ENCODE measurements around the gene DDX39A.
"Not testable (repeated sequence)": the region's sequence is repeated elsewhere in the genome, so short reads cannot be mapped to it uniquely, and the experiment has no call there.

DDX39A gene

DNA sequence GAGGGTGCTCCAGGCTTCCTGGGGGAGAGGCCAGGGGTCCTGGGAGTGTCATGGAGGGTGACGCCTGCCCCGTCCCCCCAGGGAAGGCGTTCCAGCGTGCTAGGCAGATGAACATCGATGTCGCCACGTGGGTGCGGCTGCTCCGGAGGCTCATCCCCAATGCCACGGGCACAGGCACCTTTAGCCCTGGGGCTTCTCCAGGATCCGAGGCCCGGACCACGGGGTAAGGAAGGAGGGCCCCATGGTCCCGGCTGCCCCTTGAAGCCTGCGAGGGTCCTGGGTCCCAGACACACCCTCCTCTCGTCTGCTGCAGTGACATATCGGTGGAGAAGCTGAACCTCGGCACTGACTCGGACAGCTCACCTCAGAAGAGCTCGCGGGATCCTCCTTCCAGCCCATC, 44.6 kb upstream of the DDX39A start:
- no peaks in the 10 kb centered on the region for H3K9me2 ChIP-seq (replicated peaks; ENCODE audit: insufficient read depth, low read length)
- no peaks in the 10 kb centered on the region for H3K27me3 ChIP-seq (ENCODE audit: low read length)
- H3F3A ChIP-seq (ENCODE audit: insufficient read depth), result no peaks in the 10 kb centered on the region
- H2AFZ ChIP-seq (ENCODE audit: low read depth, low read length, severe bottlenecking), result no peak overlapping the region
- H4K20me1 ChIP-seq (ENCODE audit: low read depth, low read length), result no peaks in the 10 kb centered on the region
- TF ChIP-seq, protein P1, sequence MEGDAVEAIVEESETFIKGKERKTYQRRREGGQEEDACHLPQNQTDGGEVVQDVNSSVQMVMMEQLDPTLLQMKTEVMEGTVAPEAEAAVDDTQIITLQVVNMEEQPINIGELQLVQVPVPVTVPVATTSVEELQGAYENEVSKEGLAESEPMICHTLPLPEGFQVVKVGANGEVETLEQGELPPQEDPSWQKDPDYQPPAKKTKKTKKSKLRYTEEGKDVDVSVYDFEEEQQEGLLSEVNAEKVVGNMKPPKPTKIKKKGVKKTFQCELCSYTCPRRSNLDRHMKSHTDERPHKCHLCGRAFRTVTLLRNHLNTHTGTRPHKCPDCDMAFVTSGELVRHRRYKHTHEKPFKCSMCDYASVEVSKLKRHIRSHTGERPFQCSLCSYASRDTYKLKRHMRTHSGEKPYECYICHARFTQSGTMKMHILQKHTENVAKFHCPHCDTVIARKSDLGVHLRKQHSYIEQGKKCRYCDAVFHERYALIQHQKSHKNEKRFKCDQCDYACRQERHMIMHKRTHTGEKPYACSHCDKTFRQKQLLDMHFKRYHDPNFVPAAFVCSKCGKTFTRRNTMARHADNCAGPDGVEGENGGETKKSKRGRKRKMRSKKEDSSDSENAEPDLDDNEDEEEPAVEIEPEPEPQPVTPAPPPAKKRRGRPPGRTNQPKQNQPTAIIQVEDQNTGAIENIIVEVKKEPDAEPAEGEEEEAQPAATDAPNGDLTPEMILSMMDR (IDR thresholded peaks at IDR 0.05; ENCODE audit: insufficient read depth, low read length, poor library complexity, severe bottlenecking), result no peak
- no peak for TF ChIP-seq EZH2phosphoT487 (conservative IDR thresholded peaks at IDR 0.05; ENCODE audit: low read length)
- no peaks in the 10 kb centered on the region for H3K9me3 ChIP-seq (ENCODE audit: insufficient read depth, low read length)
- H3K4me2 ChIP-seq (ENCODE audit: low read depth, low read length, poor library complexity, severe bottlenecking), result no peak overlapping the region
- no peaks in the 10 kb centered on the region for H3K79me2 ChIP-seq (ENCODE audit: insufficient read depth, low read length)
- H3K9ac ChIP-seq (ENCODE audit: low read length), result no peak overlapping the region
- H3K4me3 ChIP-seq (ENCODE audit: insufficient read depth, low read length, poor library complexity, severe bottlenecking), result no peak overlapping the region
- H3K36me3 ChIP-seq (ENCODE audit: low read length), result no peaks in the 10 kb centered on the region
- H3K27ac ChIP-seq (ENCODE audit: low read depth, low read length), result no peak overlapping the region

DNA sequence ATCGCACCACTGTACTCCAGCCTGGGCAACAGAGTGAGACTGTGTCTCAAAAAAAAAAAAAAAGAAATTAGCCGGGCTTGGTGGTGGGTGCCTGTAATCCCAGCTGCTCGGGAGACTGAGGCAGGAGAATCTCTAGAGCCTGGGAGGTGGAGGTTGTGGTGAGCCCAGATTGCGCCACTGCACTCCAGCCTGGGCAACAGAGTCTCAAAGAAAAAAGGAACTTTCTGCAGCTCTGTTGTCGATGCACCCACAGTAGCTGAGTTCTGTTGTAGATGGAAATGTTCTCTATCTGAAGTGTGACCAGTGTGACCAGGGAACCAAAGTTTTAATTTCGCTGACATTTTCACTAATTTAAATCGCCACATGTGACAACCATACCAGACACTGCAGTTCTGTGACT, 43.3 kb upstream of the DDX39A start:
- H3K9me3 ChIP-seq (ENCODE audit: insufficient read depth, low read length); H4K20me1 ChIP-seq (ENCODE audit: low read depth, low read length); H2AFZ ChIP-seq (ENCODE audit: low read depth, low read length, severe bottlenecking); H3K9me2 ChIP-seq (replicated peaks; ENCODE audit: insufficient read depth, low read length); H3K79me2 ChIP-seq (ENCODE audit: insufficient read depth, low read length); H3F3A ChIP-seq (ENCODE audit: insufficient read depth); H3K4me3 ChIP-seq (ENCODE audit: insufficient read depth, low read length, poor library complexity, severe bottlenecking); H3K36me3 ChIP-seq (ENCODE audit: low read length); H3K27me3 ChIP-seq (ENCODE audit: low read length); H3K9ac ChIP-seq (ENCODE audit: low read length); H3K4me2 ChIP-seq (ENCODE audit: low read depth, low read length, poor library complexity, severe bottlenecking); H3K27ac ChIP-seq (ENCODE audit: low read depth, low read length): not testable (repeated sequence)

DNA sequence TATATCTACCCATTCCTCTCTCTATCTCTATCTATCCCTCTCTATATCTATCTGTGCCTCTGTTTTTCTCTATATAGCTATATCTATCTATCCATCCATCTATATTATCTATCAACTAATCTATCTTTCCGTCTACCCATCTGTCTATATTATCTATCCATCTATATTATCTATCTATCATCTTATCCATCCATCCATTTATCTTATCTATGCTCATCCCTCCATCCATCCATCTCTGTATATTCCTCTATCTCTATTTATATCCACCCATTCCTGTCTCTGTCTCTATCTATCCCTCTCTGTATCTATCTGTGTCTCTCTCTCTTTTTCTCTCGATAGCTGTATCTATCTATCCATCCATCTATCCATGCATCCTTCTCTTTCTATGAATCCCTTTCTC, 41.8 kb upstream of the DDX39A start:
- Histone ChIP-seq H3K27ac (ENCODE audit: low read depth, low read length) (no peak overlapping the region), H4K20me1 (ENCODE audit: low read depth, low read length) (no peaks in the 10 kb centered on the region), H3K4me3 (ENCODE audit: insufficient read depth, low read length, poor library complexity, severe bottlenecking) (no peak overlapping the region), H3K27me3 (ENCODE audit: low read length) (no peaks in the 10 kb centered on the region), H3K4me2 (ENCODE audit: low read depth, low read length, poor library complexity, severe bottlenecking) (no peak overlapping the region), H3F3A (ENCODE audit: insufficient read depth) (no peaks in the 10 kb centered on the region), H3K36me3 (ENCODE audit: low read length) (0 out of 2 replicates have a peak, but pooled peaks cover 1% of the 10 kb centered on the region), H3K9me3 (ENCODE audit: insufficient read depth, low read length) (no peaks in the 10 kb centered on the region), H3K9ac (ENCODE audit: low read length) (no peak overlapping the region), H2AFZ (ENCODE audit: low read depth, low read length, severe bottlenecking) (no peak overlapping the region), H3K79me2 (ENCODE audit: insufficient read depth, low read length) (no peaks in the 10 kb centered on the region), H3K9me2 (replicated peaks; ENCODE audit: insufficient read depth, low read length) (no peaks in the 10 kb centered on the region)
- TF ChIP-seq, protein P1 (IDR thresholded peaks at IDR 0.05; ENCODE audit: insufficient read depth, low read length, poor library complexity, severe bottlenecking), result no peak
- TF ChIP-seq EZH2phosphoT487 (conservative IDR thresholded peaks at IDR 0.05; ENCODE audit: low read length), result no peak

DNA sequence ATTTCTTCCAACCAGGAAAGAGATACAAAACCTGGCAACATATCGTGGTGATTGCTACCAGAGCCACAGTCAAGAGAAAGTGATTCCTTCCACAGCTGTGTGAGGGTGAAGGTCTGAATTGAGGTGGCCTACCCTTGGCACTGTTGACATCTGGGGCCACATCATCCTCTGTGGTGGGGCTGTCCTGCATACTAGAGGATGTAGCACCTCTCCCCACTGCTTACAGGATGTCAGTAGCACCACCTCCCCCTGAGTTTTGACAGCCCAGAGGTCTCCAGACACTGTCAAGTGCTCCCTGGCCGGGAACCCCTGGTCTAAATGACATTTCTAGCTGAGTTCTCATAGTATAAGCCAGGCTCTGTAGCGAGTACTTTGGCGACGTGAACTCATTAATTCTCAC, 40.6 kb upstream of the DDX39A start:
- Histone ChIP-seq H3K4me2 (ENCODE audit: low read depth, low read length, poor library complexity, severe bottlenecking) (no peak overlapping the region), H3K36me3 (ENCODE audit: low read length) (0 out of 2 replicates have a peak, but pooled peaks cover 2% of the 10 kb centered on the region), H3K9me3 (ENCODE audit: insufficient read depth, low read length) (no peaks in the 10 kb centered on the region), H3K79me2 (ENCODE audit: insufficient read depth, low read length) (no peaks in the 10 kb centered on the region), H3F3A (ENCODE audit: insufficient read depth) (no peaks in the 10 kb centered on the region), H3K4me3 (ENCODE audit: insufficient read depth, low read length, poor library complexity, severe bottlenecking) (no peak overlapping the region), H3K9ac (ENCODE audit: low read length) (no peak overlapping the region), H3K27ac (ENCODE audit: low read depth, low read length) (no peak overlapping the region), H4K20me1 (ENCODE audit: low read depth, low read length) (no peaks in the 10 kb centered on the region), H3K27me3 (ENCODE audit: low read length) (no peaks in the 10 kb centered on the region), H3K9me2 (replicated peaks; ENCODE audit: insufficient read depth, low read length) (no peaks in the 10 kb centered on the region), H2AFZ (ENCODE audit: low read depth, low read length, severe bottlenecking) (no peak overlapping the region)
- TF ChIP-seq EZH2phosphoT487 (conservative IDR thresholded peaks at IDR 0.05; ENCODE audit: low read length), result no peak
- TF ChIP-seq, protein P1 (IDR thresholded peaks at IDR 0.05; ENCODE audit: insufficient read depth, low read length, poor library complexity, severe bottlenecking), result no peak

DNA sequence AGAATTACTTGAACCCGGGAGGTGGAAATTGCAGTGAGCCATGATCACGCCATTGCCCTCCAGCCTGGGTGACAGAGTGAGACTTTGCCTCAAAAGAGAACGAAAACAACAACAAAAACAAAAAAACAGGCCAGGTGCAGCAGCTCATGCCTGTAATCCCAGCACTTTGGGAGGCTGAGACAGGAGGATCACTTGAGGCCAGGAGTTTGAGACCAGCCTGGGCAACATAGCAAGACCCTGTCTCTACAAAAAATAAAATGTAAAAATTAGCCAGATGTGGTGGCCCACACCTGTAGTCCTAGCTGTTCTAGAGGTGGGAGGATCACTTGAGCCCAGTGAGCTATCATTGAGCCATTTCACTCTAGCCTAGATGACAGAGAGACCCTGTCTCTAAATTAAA, 33.2 kb upstream of the DDX39A start:
- peaks cover 11% of the 10 kb centered on the region; the same call in 1 of the 2 replicates for H3K36me3 ChIP-seq (ENCODE audit: low read length)

More for the DNA sequence above, 33.2 kb upstream of the DDX39A start:
- H3K4me3 ChIP-seq (ENCODE audit: insufficient read depth, low read length, poor library complexity, severe bottlenecking); H3K9me2 ChIP-seq (replicated peaks; ENCODE audit: insufficient read depth, low read length); H3K4me2 ChIP-seq (ENCODE audit: low read depth, low read length, poor library complexity, severe bottlenecking); H3K9ac ChIP-seq (ENCODE audit: low read length); H4K20me1 ChIP-seq (ENCODE audit: low read depth, low read length); H3F3A ChIP-seq (ENCODE audit: insufficient read depth); H3K79me2 ChIP-seq (ENCODE audit: insufficient read depth, low read length); H2AFZ ChIP-seq (ENCODE audit: low read depth, low read length, severe bottlenecking); H3K27me3 ChIP-seq (ENCODE audit: low read length); H3K9me3 ChIP-seq (ENCODE audit: insufficient read depth, low read length); H3K27ac ChIP-seq (ENCODE audit: low read depth, low read length): not testable (repeated sequence)
